ENCODE results near the gene ZNF345. TPM values are rescaled to one million over a fixed set of nuclear protein-coding genes. Genes with fewer than 3 reads are reported as not detected.

The ZNF345 gene
- total RNA-seq: 1.2 and 2.2 TPM in 2 replicates

GRCh38 chr19:36850559-36851442 is at the start of gene ZNF345:
ZNF345 (plus strand) TSS chr19:36850876; CDS start chr19:36876831, 25,955 bp downstream.

DNA sequence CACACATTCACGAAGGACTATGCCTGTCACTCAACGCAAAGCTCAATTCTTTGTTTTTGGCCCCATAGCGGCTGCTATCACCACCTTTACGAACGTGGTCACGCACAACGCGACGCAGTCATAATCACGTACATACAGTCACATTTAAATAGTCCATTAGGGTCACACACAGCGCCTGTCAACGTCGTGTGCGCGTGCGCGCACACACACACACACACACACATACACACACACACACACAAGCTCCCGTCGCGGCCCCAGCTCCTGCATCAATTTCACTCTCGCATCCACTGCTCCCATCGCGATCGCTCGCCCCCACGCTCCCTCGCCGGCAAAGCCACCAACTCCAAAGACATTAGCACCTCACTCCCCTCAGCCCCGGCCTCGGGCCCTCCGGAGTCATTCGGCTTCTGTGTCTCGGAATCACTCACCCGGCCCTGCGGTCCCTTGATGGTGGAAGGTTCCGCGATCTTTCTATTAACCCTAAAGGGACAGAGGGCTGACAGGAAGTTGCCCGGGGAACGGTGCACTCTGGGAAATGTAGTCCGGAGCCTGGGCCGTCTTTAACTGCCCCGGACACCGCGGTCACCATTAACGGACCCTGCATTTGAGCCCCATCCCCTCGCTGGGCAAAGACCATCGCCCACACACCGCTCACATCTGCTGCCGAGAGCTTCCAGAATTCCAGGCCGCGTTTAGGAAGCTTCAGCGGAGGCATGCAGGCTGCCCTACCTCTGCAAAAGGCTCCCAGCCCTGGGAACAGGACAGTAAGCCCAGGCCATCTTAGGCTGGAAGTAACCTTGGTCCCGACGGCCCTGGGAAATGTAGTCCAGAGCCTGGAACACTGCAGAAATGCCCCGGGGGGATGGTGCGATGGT is 12.5 kb upstream of the ZNF345 start, which contains the start of gene ZNF790:
Gene ZNF790 (minus strand): TSS at position 482 of the 878 bp plus-strand sequence. CDS start 12,768 bp downstream, outside the sequence.

GRCh38 chr19:36915992-36916830 is 65.5 kb downstream of the ZNF345 start, which contains the start of the genes ZNF568 and ZNF829:
ZNF568 (plus strand) TSS chr19:36916332; CDS start chr19:36922771, 6,439 bp downstream.
ZNF829 (minus strand) TSS chr19:36916291; CDS start chr19:36915167, 1,124 bp downstream.

Other genes with a start within 250 kb of the ZNF345 start
- gene ZNF382, start 245.6 kb upstream of the ZNF345 start, total RNA-seq: 0.19 and 0.78 TPM in 2 replicates
- gene ZNF461, start 184.0 kb upstream of the ZNF345 start, total RNA-seq: 2.1 and 14.9 TPM in 2 replicates
- gene ZNF567, start 163.3 kb upstream of the ZNF345 start, total RNA-seq: 1.8 and 4.1 TPM in 2 replicates
- 0.78 and 3.9 TPM in 2 replicates for gene ZNF850, start 78.1 kb upstream of the ZNF345 start, total RNA-seq
- 1.9 and 6.2 TPM in 2 replicates for gene ZNF790, start 12.5 kb upstream of the ZNF345 start, total RNA-seq
- 0.51 and 1.8 TPM in 2 replicates for gene ZNF829, start 65.4 kb downstream of the ZNF345 start, total RNA-seq
- 1.2 and 2.8 TPM in 2 replicates for gene ZNF568, start 65.5 kb downstream of the ZNF345 start, total RNA-seq
- 2.1 and 3.0 TPM in 2 replicates for gene ZNF420, start 227.6 kb downstream of the ZNF345 start, total RNA-seq